Measurements from ENCODE around the gene TPCN2.

TPCN2 gene

DNA sequence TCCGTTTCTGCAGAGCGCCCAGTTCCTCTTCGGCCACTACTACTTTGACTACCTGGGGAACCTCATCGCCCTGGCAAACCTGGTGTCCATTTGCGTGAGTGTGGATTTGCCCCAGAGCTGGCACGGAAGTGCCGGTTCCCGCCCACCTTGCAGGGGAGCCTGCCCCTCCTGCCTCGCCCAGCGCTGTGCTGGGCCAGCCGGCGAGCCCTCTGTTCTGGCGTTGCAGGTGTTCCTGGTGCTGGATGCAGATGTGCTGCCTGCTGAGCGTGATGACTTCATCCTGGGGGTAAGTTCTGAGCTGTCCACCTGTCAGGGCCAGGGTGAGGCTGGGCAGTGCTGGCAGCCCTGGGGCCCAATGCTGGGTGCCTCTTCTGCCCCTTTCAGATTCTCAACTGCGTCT, 29.8 kb downstream of the TPCN2 start:
- no peak for TF ChIP-seq SIN3A (IDR thresholded peaks at IDR 0.05; ENCODE audit: borderline replicate concordance, insufficient read depth, low read length)
- TF ChIP-seq TAF1 (IDR thresholded peaks at IDR 0.05; ENCODE audit: borderline replicate concordance, insufficient read depth, low read length) = no peak
- no peak for TF ChIP-seq FOXP2 (optimal IDR thresholded peaks at IDR 0.05; ENCODE audit: borderline replicate concordance, extremely low read depth, extremely low read length, insufficient read depth)
- TF ChIP-seq POLR2AphosphoS5 (IDR thresholded peaks at IDR 0.05; ENCODE audit: low read depth, low read length) = no peak
- TF ChIP-seq, protein P1, sequence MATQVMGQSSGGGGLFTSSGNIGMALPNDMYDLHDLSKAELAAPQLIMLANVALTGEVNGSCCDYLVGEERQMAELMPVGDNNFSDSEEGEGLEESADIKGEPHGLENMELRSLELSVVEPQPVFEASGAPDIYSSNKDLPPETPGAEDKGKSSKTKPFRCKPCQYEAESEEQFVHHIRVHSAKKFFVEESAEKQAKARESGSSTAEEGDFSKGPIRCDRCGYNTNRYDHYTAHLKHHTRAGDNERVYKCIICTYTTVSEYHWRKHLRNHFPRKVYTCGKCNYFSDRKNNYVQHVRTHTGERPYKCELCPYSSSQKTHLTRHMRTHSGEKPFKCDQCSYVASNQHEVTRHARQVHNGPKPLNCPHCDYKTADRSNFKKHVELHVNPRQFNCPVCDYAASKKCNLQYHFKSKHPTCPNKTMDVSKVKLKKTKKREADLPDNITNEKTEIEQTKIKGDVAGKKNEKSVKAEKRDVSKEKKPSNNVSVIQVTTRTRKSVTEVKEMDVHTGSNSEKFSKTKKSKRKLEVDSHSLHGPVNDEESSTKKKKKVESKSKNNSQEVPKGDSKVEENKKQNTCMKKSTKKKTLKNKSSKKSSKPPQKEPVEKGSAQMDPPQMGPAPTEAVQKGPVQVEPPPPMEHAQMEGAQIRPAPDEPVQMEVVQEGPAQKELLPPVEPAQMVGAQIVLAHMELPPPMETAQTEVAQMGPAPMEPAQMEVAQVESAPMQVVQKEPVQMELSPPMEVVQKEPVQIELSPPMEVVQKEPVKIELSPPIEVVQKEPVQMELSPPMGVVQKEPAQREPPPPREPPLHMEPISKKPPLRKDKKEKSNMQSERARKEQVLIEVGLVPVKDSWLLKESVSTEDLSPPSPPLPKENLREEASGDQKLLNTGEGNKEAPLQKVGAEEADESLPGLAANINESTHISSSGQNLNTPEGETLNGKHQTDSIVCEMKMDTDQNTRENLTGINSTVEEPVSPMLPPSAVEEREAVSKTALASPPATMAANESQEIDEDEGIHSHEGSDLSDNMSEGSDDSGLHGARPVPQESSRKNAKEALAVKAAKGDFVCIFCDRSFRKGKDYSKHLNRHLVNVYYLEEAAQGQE (IDR thresholded peaks at IDR 0.05; ENCODE audit: insufficient read depth in 1 of 2, low read depth in 2 of 2, low read length in 2 of 2) = no peak

DNA sequence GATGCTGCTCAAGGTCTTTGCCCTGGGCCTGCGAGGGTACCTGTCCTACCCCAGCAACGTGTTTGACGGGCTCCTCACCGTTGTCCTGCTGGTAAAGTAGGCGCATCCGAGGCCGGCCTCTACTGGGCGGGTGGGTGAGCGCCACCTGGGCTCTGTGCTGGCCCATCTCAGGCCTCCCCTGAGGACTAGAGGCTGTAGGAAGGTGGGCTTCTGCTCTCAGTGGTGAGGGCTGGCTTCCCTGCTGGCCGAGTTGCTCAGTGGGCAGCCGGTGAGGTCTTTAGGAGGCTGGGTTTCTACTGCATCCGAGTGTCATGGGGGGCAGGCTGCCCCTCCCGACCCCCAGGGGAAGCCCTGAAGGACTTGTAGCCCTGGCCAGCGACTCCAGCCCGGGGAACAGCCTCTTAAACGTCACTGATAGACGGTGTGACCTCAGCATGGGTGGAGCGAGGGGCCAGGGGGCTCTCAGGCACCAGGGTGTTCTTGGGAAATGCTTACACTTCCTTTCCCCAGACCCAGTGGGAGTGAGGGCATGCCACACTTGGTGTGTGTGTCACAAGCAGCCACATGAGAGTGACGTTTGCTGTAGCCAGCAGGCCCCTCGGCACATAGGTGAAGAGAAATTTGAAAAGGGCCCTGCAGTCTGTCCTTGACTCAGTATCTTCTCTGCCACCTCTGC, 30.3 kb downstream of the TPCN2 start:
- TF ChIP-seq, protein P1 (IDR thresholded peaks at IDR 0.05; ENCODE audit: insufficient read depth in 1 of 2, low read depth in 2 of 2, low read length in 2 of 2) = no peak
- no peak for TF ChIP-seq SIN3A (IDR thresholded peaks at IDR 0.05; ENCODE audit: borderline replicate concordance, insufficient read depth, low read length)
- no peak for TF ChIP-seq FOXP2 (optimal IDR thresholded peaks at IDR 0.05; ENCODE audit: borderline replicate concordance, extremely low read depth, extremely low read length, insufficient read depth)
- no peak for TF ChIP-seq TAF1 (IDR thresholded peaks at IDR 0.05; ENCODE audit: borderline replicate concordance, insufficient read depth, low read length)
- TF ChIP-seq POLR2AphosphoS5 (IDR thresholded peaks at IDR 0.05; ENCODE audit: low read depth, low read length) = no peak

DNA sequence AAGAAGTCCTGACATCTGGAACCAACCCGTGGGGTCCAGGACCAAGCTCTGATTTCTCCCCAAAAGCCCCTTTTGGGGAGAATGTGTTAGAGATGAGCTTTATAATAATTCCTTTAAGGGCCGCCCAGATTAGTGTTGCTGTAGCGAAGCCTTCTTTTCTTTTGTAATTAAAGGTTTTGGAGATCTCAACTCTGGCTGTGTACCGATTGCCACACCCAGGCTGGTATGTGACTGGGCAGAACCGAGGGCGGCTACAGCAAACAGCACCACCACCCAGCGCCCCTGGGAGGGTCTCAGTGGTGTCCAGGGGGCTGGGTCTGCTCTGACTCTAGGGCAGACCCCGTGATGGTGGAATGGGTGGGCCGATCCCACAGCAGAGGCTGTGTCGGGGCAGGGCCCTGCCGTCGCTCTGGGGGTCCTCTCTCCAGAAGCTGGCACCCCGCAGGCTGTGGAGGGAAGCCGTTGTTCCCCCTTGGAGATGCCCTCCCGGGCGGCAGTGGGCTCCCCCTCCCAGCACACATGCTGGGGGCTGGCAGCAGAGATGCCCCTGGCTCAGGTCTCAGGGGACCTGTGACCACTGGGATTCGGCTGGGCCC, 31.0 kb downstream of the TPCN2 start:
- TF ChIP-seq POLR2AphosphoS5 (IDR thresholded peaks at IDR 0.05; ENCODE audit: low read depth, low read length) (no peak), SIN3A (IDR thresholded peaks at IDR 0.05; ENCODE audit: borderline replicate concordance, insufficient read depth, low read length) (no peak)
- TF ChIP-seq, protein P1 (IDR thresholded peaks at IDR 0.05; ENCODE audit: insufficient read depth in 1 of 2, low read depth in 2 of 2, low read length in 2 of 2) = no peak

DNA sequence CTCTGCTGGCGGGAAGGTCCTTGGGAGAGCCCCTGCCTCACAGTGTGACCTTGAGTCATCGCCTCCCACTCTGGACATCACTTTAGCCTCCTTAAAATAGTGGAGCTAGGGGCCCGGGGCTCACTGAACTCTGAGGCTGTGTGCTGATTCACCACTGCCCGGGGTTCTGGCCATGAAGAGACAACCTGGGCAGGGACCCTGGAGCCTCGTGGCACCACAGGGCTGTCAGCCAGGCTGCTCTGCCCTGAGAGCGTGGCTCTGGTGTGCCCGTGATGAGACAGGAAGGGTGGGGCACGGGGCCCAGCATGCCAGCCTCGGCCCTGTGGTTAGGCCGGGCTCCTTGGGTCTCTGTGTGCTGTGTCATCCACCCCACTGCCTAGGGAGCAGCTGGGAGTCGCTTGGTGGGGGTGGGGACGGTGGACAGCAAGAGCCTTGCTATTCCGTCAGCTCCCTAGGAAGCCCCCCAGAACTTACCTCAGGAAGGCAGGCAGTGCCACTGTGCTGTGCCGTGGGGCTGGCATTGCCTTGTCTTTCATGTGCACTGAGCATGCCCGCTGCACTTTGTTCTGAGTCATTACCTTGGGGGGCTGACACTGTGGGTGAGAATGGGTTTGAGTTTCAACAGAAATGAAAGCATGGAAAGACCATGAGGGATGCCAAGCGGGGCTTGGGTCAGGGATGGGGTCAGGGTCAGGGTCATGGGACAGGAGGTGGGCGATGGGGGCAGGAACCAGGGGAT, 31.7 kb downstream of the TPCN2 start:
- no peak for TF ChIP-seq SIN3A (IDR thresholded peaks at IDR 0.05; ENCODE audit: borderline replicate concordance, insufficient read depth, low read length)
- TF ChIP-seq TAF1 (IDR thresholded peaks at IDR 0.05; ENCODE audit: borderline replicate concordance, insufficient read depth, low read length) = no peak
- TF ChIP-seq, protein P1 (IDR thresholded peaks at IDR 0.05; ENCODE audit: insufficient read depth in 1 of 2, low read depth in 2 of 2, low read length in 2 of 2) = no peak
- TF ChIP-seq FOXP2 (optimal IDR thresholded peaks at IDR 0.05; ENCODE audit: borderline replicate concordance, extremely low read depth, extremely low read length, insufficient read depth) = no peak
- TF ChIP-seq POLR2AphosphoS5 (IDR thresholded peaks at IDR 0.05; ENCODE audit: low read depth, low read length) = no peak

All from PFSK-1 (cell line).